Fibroblast of pulmonary artery (primary cell): ENCODE results near the gene CENPI.
A peak's percentile ranks its signal among the peaks of the same experiment; 100 is the strongest.

Experiments used
- DNase-seq: peaks from one replicate; pipeline ENCODE4 v3.0.0-alpha.2; 2010; ENCODE audit warnings: low read depth
- H3K4me3 ChIP-seq: replicated peaks from 2 replicates; pipeline ENCODE4 v1.5.1; 2011; ENCODE audit warnings: low read depth, mild to moderate bottlenecking, control low read depth, low read length, moderate library complexity
- CTCF ChIP-seq: IDR thresholded peaks from 2 replicates; pipeline ENCODE4 v1.5.1; 2011; ENCODE audit warnings: mild to moderate bottlenecking, control low read depth, low read length, inconsistent platforms; ENCODE audit errors: missing control alignments

The CENPI gene

DNA sequence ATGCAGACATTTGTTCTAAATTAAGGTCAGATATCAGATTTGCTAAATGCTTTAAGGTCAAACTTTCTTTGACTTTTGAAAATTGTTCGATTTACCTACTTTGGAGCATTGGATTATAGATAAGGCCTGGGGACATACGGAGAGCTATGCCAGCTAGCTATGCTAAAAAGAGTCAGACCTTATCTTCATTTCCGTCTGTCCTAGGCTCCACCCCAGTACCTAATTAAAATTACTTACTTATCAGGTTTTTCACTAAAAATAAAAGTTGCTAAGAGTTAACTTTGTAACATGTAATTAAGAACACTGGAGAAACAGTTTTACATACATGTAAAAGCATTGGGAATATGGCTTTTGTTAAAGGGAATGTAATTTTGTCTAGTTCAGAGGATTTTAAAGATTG is 26.4 kb upstream of the CENPI start:
- DNase-seq: no peak
- no peak overlapping the region for H3K4me3 ChIP-seq
- TF ChIP-seq CTCF: no peak

GRCh38 chrX:101078716-101079598 is 19.0 kb upstream of the CENPI start, which contains the start of gene TMEM35A:
TMEM35A (plus strand) TSS chrX:101078879; CDS start chrX:101079003, 124 bp downstream.
- peak; percentile 45 for DNase-seq
- TF ChIP-seq CTCF: no peak
- peak within 1 kb of the TSS; percentile 55 for H3K4me3 ChIP-seq

DNA sequence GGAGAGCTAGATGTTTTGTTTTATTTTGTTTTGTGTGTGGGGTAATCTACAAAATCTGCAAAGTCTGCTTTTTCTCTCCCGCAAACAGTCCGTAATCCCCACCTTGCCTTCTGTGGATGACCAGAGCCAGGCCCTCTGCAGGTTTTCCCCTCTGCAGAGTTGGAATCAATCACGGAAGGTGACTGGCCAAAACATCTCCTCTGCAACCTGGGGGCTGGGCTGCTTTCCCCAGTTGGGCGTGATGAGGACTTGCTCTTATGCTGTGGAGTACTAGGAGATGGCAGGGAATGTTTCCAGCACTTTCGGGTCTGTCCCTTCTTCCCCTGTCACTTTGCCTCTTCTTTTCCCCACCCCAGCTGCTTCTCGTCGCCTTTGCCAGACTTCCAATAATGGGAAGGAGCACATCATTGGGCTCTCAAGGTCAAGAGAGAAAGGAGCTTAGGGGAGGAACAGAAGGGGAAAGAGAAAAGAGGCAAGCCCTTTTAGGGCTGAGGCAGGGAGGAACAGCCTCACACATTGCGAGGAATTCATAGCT is 18.2 kb upstream of the CENPI start:
- no peak for TF ChIP-seq CTCF
- DNase-seq: no peak
- peak overlapping the region; percentile 55 for H3K4me3 ChIP-seq

DNA sequence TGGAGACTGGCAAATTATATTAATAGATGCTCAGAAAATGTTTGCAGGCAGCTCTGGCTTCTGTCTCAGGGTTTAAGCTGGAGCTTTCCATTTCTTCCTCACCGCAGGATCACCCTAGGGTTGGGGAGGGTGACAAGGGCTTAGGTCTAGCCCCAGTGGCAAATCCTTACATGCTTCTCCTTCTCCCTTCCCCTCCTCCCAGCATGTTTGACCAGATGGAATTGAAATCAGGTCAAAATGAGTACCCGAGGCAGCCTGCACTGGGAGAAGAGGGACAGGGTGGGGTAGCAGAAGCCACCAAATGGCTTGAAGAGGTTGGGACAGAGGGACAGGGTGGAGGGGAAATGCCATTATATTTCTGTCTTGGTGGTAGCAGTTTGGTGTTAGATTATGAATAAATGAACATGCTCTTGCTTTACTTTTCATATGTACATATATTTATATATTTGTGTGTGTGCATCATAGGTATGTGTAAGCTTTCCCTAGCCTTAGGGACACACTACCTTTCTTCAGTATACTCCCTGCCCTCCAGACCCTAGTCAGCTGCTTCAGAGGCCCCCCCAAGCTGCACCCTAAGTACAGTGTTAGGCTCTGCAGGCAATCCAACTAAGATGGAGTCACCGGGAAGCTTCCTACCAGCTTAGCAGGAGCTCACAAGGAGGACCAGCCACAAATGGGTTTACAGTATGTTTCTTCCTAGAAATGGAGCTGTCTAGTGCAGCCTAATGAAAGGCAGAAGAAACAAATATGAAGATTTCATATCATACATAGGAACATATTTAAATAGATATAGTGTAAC is 17.5 kb upstream of the CENPI start:
- DNase-seq: no peak
- TF ChIP-seq CTCF: no peak
- no peak overlapping the region for H3K4me3 ChIP-seq

DNA sequence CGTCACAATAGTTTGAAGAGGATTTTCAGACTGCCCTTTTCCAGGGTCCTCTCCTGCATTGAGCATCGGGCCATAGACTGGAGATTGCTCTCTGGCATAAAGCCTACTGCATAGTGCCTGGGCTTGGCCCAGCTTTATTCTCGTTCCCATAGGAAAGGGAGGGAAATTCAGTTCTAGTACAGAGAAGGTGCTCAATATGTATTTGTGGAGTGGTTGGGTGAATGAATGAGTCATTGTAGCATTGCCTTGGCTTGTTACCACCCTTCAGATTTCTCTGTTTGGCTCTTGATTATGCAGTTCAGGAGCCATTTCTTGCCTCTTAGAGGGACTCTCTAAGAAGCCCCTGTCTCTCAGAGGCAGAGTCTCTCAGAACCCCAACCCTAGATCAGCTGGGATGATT is 16.8 kb upstream of the CENPI start:
- no peak overlapping the region for H3K4me3 ChIP-seq
- no peak for DNase-seq
- TF ChIP-seq CTCF: no peak

- no peak for DNase-seq
- no peak overlapping the region for H3K4me3 ChIP-seq
- TF ChIP-seq CTCF: no peak
Observed at GRCh38 chrX:101091817-101092216, 6.2 kb upstream of the CENPI start.
